ENCODE results near the gene DENND4B.

Gene DENND4B

GRCh38 chr1:153968972-153969371, 22.5 kb upstream of the DENND4B start:
- no peak for DNase-seq (ENCODE audit: low spot score)
- TF ChIP-seq, protein P1, sequence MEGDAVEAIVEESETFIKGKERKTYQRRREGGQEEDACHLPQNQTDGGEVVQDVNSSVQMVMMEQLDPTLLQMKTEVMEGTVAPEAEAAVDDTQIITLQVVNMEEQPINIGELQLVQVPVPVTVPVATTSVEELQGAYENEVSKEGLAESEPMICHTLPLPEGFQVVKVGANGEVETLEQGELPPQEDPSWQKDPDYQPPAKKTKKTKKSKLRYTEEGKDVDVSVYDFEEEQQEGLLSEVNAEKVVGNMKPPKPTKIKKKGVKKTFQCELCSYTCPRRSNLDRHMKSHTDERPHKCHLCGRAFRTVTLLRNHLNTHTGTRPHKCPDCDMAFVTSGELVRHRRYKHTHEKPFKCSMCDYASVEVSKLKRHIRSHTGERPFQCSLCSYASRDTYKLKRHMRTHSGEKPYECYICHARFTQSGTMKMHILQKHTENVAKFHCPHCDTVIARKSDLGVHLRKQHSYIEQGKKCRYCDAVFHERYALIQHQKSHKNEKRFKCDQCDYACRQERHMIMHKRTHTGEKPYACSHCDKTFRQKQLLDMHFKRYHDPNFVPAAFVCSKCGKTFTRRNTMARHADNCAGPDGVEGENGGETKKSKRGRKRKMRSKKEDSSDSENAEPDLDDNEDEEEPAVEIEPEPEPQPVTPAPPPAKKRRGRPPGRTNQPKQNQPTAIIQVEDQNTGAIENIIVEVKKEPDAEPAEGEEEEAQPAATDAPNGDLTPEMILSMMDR (IDR thresholded peaks at IDR 0.05; ENCODE audit: borderline replicate concordance, control extremely low read depth, extremely low read depth, insufficient read depth, missing control alignments) = no peak
- in situ Hi-C loops (cut with MboI; ENCODE audit: low sequenced_read_pairs, unreplicated experiment) = no loop called here

DNA sequence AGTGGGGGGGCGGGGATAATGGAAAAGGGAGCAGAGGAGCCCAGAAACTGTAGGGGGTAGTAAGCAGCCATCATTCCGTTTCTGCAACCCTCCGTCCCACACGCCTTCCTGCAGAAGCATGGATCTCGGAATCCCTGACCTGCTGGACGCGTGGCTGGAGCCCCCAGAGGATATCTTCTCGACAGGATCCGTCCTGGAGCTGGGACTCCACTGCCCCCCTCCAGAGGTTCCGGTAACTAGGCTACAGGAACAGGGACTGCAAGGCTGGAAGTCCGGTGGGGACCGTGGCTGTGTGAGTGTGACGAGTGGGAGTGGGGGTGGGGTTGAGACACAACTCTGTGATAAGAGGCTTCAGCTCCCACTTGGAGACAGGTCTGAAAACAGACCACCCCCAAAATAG, 21.9 kb upstream of the DENND4B start:
- DNase-seq (ENCODE audit: low spot score) = no peak
- in situ Hi-C loops (cut with MboI; ENCODE audit: low sequenced_read_pairs, unreplicated experiment) = no loop called here
- TF ChIP-seq, protein P1 (IDR thresholded peaks at IDR 0.05; ENCODE audit: borderline replicate concordance, control extremely low read depth, extremely low read depth, insufficient read depth, missing control alignments) = no peak

DNA sequence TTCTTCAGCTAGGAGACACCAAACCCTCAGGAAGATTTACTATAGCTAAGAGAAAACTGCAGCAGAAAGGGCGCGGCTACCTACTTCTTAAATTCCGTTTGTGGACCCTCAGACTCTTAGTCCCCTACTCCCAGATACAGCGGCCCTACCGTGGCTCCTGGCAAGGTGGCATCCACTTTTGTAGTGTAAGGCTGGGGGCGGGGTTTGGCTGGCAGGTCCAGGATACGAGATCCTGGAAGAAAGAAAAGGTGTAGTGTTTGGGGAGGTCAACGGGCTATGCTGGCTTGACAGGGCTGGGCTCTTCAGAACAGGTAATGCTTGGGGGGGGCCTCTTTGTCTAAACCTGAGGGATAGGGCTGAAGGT, 21.5 kb upstream of the DENND4B start:
- in situ Hi-C loops (cut with MboI; ENCODE audit: low sequenced_read_pairs, unreplicated experiment) = no loop called here
- TF ChIP-seq, protein P1 (IDR thresholded peaks at IDR 0.05; ENCODE audit: borderline replicate concordance, control extremely low read depth, extremely low read depth, insufficient read depth, missing control alignments) = no peak
- DNase-seq (ENCODE audit: low spot score) = no peak

DNA sequence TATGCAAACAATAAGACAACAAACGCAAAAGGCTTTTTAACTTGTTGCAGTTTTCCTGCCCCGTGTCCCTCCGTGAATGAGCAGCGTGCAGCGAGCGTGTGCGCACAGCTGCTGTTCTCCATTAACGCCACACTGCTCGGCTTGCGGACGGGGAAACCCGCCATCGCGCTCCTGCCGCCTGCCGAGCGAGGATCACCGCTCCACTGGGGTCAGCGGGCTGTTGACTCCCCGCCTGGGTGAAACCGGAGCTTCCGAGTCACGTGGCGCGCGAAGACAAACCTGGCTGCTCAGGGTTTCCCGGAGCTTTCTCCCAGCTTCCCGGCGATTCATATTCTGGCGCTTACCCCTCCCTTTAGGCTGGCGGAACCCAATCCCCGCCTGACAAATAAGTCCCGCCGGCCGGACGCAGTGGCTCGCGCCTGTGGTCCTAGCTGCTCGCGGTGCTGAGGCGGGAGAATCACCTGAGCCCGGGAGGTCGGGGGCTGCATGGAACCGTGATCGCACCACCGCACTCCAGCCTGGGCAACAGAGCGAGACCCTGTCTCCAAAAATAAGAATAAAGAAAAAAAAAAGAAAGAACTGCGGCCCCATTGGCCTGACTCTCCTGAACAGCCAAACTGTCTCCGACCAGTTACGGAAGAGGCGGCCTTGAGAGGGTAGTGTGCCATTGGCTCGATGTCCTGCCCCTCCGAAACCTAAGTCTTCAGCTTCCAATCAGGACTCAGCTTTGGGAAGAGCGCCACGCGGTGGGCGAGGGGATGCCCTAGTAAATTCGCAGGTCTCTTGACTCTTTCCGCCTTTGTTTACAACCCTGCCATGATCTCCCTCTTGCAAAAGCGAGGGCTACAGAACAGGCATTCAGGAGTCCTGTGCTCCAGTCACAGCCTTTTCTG, 20.8 kb upstream of the DENND4B start, which contains the start of gene CREB3L4:
Gene CREB3L4 (plus strand): TSS at position 796 of the 893 bp plus-strand sequence. CDS start 624 bp downstream, outside the sequence.
- in situ Hi-C loops (cut with MboI; ENCODE audit: low sequenced_read_pairs, unreplicated experiment) = no loop called here
- TF ChIP-seq, protein P1 (IDR thresholded peaks at IDR 0.05; ENCODE audit: borderline replicate concordance, control extremely low read depth, extremely low read depth, insufficient read depth, missing control alignments) = peak; percentile 45

DNA sequence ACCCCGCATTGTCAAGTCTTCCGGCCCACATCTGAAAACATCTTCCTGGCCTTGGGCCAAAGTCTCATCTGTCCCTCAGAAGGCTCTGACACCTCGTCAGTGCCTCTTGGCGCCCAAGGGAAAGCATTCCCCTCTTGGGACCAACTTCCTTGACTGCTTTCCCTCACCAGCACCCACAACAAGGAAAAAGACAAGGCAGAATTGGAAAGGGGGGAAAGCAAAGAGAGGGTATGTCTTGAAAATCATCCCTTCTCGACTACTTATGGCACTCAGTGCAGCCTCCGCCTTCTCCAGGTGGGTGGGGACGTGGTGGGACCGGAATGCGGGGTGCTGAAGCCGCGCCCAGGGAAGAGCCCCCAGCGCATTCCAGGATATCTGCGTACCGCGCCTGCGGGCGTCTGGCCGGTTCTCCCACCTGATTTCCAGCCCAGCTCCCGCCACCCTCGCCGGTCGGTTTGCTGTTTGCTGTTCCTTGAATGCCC, 17.4 kb upstream of the DENND4B start:
- TF ChIP-seq, protein P1 (IDR thresholded peaks at IDR 0.05; ENCODE audit: borderline replicate concordance, control extremely low read depth, extremely low read depth, insufficient read depth, missing control alignments) = no peak
- in situ Hi-C loops (cut with MboI; ENCODE audit: low sequenced_read_pairs, unreplicated experiment) = no loop called here
- DNase-seq (ENCODE audit: low spot score) = no peak

More for the DNA sequence above, 20.8 kb upstream of the DENND4B start, which contains the start of gene CREB3L4:
- peak; percentile 91 for DNase-seq (ENCODE audit: low spot score)

GRCh38 chr1:153963030-153963849, 16.7 kb upstream of the DENND4B start, which contains the start of gene SLC39A1:
TSS of gene SLC39A1 (minus strand) at chr1:153963537. CDS start at chr1:153962715, 822 bp downstream.
- in situ Hi-C loops (cut with MboI; ENCODE audit: low sequenced_read_pairs, unreplicated experiment) = no loop called here
- TF ChIP-seq, protein P1 (IDR thresholded peaks at IDR 0.05; ENCODE audit: borderline replicate concordance, control extremely low read depth, extremely low read depth, insufficient read depth, missing control alignments) = no peak
- peak; percentile 93 for DNase-seq (ENCODE audit: low spot score)

Measured in GM13976 (cell line).